GM19468 (cell line): ENCODE results near the gene CPLANE1.
"Not testable (repeated sequence)": the region's sequence is repeated elsewhere in the genome, so short reads cannot be mapped to it uniquely, and the experiment has no call there.

ENCODE experiments used
- ATAC-seq: cut with Tn5 transposase; IDR thresholded peaks from one replicate; pipeline ENCODE4 v1.9.1; 2021; ENCODE audit warnings: mild to moderate bottlenecking, moderate library complexity, moderate number of reproducible peaks; ENCODE audit not compliant: unreplicated experiment; ENCODE audit errors: extremely low read depth

The CPLANE1 gene

GRCh38 chr5:37248970-37249814, at the start of gene CPLANE1:
CPLANE1 (minus strand) TSS chr5:37249376; CDS start chr5:37247698, 1,678 bp downstream.
- peak; percentile 75 for ATAC-seq

- ATAC-seq: not testable (repeated sequence)
Measured at GRCh38 chr5:37296313-37296712, 47.1 kb upstream of the CPLANE1 start.

- ATAC-seq: no peak
Measured at GRCh38 chr5:37283214-37283820, 34.1 kb upstream of the CPLANE1 start.

- no peak for ATAC-seq
Measured at GRCh38 chr5:37275511-37275910, 26.3 kb upstream of the CPLANE1 start.

GRCh38 chr5:37272511-37272910, 23.3 kb upstream of the CPLANE1 start:
- no peak for ATAC-seq

GRCh38 chr5:37268100-37268499, 18.9 kb upstream of the CPLANE1 start:
- not testable (repeated sequence) for ATAC-seq

GRCh38 chr5:37255774-37256358, 6.7 kb upstream of the CPLANE1 start:
- ATAC-seq: no peak

- no peak for ATAC-seq
Measured at GRCh38 chr5:37254581-37254980, 5.4 kb upstream of the CPLANE1 start.

GRCh38 chr5:37251665-37252064, 2.5 kb upstream of the CPLANE1 start:
- no peak for ATAC-seq

GRCh38 chr5:37249815-37250164, 614 bp upstream of the CPLANE1 start:
- ATAC-seq: no peak

- ATAC-seq: no peak
Measured at GRCh38 chr5:37248421-37248969, 681 bp downstream of the CPLANE1 start.

GRCh38 chr5:37247496-37247895, 1.7 kb downstream of the CPLANE1 start:
- ATAC-seq: no peak

GRCh38 chr5:37247036-37247435, 2.1 kb downstream of the CPLANE1 start:
- ATAC-seq: no peak

GRCh38 chr5:37234288-37234687, 14.9 kb downstream of the CPLANE1 start:
- ATAC-seq: no peak

- no peak for ATAC-seq
Measured at GRCh38 chr5:37226377-37226776, 22.8 kb downstream of the CPLANE1 start.

- ATAC-seq: no peak
Measured at GRCh38 chr5:37222181-37222580, 27.0 kb downstream of the CPLANE1 start.

GRCh38 chr5:37220426-37220825, 28.8 kb downstream of the CPLANE1 start:
- ATAC-seq: not testable (repeated sequence)

GRCh38 chr5:37219384-37219783, 29.8 kb downstream of the CPLANE1 start:
- ATAC-seq: not testable (repeated sequence)

- ATAC-seq: no peak
Measured at GRCh38 chr5:37217976-37218375, 31.2 kb downstream of the CPLANE1 start.

GRCh38 chr5:37214550-37214949, 34.6 kb downstream of the CPLANE1 start:
- no peak for ATAC-seq

- no peak for ATAC-seq
Measured at GRCh38 chr5:37212096-37212495, 37.1 kb downstream of the CPLANE1 start.
